Neutrophil (primary cell): ENCODE results near the gene ROR2.
A peak's percentile ranks its signal among the peaks of the same experiment; 100 is the strongest.

Experiments used
- H3K27ac ChIP-seq: fragments of 200-600 bp; sonication (generic); 2 replicates; pipeline ENCODE4 v1.5.1; 2016; ENCODE audit warnings: mild to moderate bottlenecking, moderate library complexity
- H3K27me3 ChIP-seq: fragments of 200-600 bp; sonication (generic); 2 replicates; pipeline ENCODE4 v1.6.0; 2016; ENCODE audit warnings: mild to moderate bottlenecking
- H3K36me3 ChIP-seq: fragments of 200-600 bp; sonication (generic); 2 replicates; pipeline ENCODE4 v1.5.1; 2017
- H3K4me1 ChIP-seq, 2 experiments: fragments of 200-600 bp in 1 of 2; sonication (generic) in 1 of 2; 1 replicate in 1 of 2; 2 replicates in 1 of 2; pipeline versions ENCODE4 v1.5.1 to v1.6.1; 2013 to 2016; ENCODE audit warnings: low read depth in 1 of 2, low read length in 1 of 2, mild to moderate bottlenecking in 1 of 2, moderate library complexity in 1 of 2; ENCODE audit not compliant: control insufficient read depth in 1 of 2, insufficient read depth in 1 of 2
- H3K4me3 ChIP-seq, 2 experiments: fragments of 200-600 bp in 1 of 2; sonication (generic) in 1 of 2; 1 replicate in 1 of 2; 2 replicates in 1 of 2; pipeline ENCODE4 v1.5.1; 2013 to 2016; ENCODE audit warnings: low read depth in 1 of 2, low read length in 1 of 2, mild to moderate bottlenecking in 1 of 2, moderate library complexity in 1 of 2
- H3K9me3 ChIP-seq: fragments of 200-600 bp; sonication (generic); 2 replicates; pipeline ENCODE4 v1.5.1; 2016
- CTCF ChIP-seq: fragments of 200-600 bp; sonication (generic); IDR thresholded peaks from 2 replicates; pipeline ENCODE4 v1.5.1; 2016; ENCODE audit warnings: antibody characterized with exemption

ROR2 gene

GRCh38 chr9:91683269-91683668 lies 266.8 kb downstream of the ROR2 start:
- H3K27ac ChIP-seq = no peak overlapping the region
- H3K36me3 ChIP-seq = no peaks in the 10 kb centered on the region
- H3K27me3 ChIP-seq = peaks cover 5% of the 10 kb centered on the region
- peaks cover 14% of the 10 kb centered on the region in 2 experiments for H3K4me1 ChIP-seq
- no peak for TF ChIP-seq CTCF
- H3K9me3 ChIP-seq = no peaks in the 10 kb centered on the region
- no peak overlapping the region for H3K4me3 ChIP-seq

- H3K27me3 ChIP-seq = peaks cover 5% of the 10 kb centered on the region
- no peak overlapping the region for H3K4me3 ChIP-seq
- peaks cover 14% of the 10 kb centered on the region in 2 experiments for H3K4me1 ChIP-seq
- no peaks in the 10 kb centered on the region for H3K9me3 ChIP-seq
- H3K36me3 ChIP-seq = no peaks in the 10 kb centered on the region
- TF ChIP-seq CTCF = no peak
- no peak overlapping the region for H3K27ac ChIP-seq
Observed at GRCh38 chr9:91682806-91683205, 267.2 kb downstream of the ROR2 start.

- H3K27ac ChIP-seq = no peak overlapping the region
- H3K9me3 ChIP-seq = no peaks in the 10 kb centered on the region
- no peaks in the 10 kb centered on the region for H3K36me3 ChIP-seq
- H3K27me3 ChIP-seq = peaks cover 5% of the 10 kb centered on the region
- TF ChIP-seq CTCF = peak; percentile 46
- H3K4me1 ChIP-seq = peaks cover 14% of the 10 kb centered on the region in 2 experiments
- peak overlapping the region; percentile 6 to 26 for H3K4me3 ChIP-seq
Observed at GRCh38 chr9:91681461-91682305, 268.3 kb downstream of the ROR2 start.

- peaks cover 5% of the 10 kb centered on the region for H3K27me3 ChIP-seq
- H3K27ac ChIP-seq = no peak overlapping the region
- no peaks in the 10 kb centered on the region for H3K36me3 ChIP-seq
- H3K9me3 ChIP-seq = no peaks in the 10 kb centered on the region
- TF ChIP-seq CTCF = no peak
- H3K4me1 ChIP-seq = peaks cover 14% of the 10 kb centered on the region in 2 experiments
- peak overlapping the region in 1 of 2 experiments; percentile 6 for H3K4me3 ChIP-seq
Observed at GRCh38 chr9:91680998-91681397, 269.0 kb downstream of the ROR2 start.

GRCh38 chr9:91680106-91680505 lies 269.9 kb downstream of the ROR2 start:
- Histone ChIP-seq H3K9me3 (no peaks in the 10 kb centered on the region), H3K4me1 (peaks cover 14% of the 10 kb centered on the region in 2 experiments), H3K27ac (no peak overlapping the region), H3K36me3 (no peaks in the 10 kb centered on the region), H3K27me3 (peaks cover 5% of the 10 kb centered on the region), H3K4me3 (no peak overlapping the region)
- no peak for TF ChIP-seq CTCF
